ENCODE measurements around the gene DIS3L2.
"Not testable (repeated sequence)": the region's sequence is repeated elsewhere in the genome, so short reads cannot be mapped to it uniquely, and the experiment has no call there.

The DIS3L2 gene

DNA sequence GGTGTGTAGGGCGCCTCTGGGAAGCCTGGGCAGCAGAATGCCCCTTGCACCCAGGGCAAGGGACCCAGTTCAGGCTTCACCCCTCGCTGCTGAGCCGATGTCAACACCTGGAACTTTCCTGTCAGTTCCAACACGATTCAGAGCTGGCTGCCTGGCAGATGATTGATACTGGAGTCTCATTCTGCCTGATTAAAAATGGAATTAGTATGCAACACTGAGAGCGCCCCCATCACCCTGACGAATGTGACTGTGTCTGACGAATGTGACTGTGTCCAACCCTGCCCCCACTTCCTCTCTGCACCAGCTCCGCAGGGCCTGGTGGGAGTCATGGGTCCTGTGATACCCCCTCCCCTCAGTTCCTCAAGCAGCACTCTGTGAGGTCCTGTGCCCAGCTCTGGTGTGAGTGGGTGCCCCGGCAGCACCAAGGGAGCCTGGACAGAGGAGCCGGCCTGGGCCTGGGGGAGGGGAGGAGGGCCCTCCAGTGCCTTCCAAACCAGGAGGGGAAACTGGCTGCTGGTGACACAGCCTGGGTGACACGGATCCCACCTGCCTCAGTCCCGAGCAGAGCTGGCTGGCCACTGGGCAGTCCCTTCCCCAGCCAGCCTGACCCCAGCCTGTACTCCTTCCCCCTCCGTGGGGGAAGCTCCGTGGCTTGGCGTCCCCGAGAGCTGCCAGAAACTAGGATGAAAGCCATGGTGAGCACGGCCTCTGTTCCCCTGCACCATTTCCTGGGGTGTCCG is 375.6 kb downstream of the DIS3L2 start:
- no peak for DNase-seq

GRCh38 chr2:232338094-232338758 is 376.7 kb downstream of the DIS3L2 start:
- not testable (repeated sequence) for DNase-seq

DNA sequence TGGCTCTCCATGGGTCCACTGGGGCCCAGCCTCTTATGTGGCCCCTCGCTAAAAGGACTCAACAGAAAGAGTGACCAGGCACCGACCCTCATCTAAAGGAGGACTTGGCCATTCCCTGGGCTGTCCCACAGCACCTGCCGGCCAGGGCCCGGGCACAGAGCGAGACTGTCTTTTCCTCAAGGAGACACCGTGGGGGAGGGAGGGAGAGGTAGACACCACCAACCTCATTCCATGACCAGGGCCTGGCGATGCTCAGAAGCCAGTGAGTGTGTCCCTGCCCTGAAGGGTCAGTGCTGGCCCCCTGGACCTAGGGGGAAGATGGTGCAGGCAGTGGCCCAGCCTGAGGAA is 377.2 kb downstream of the DIS3L2 start:
- DNase-seq: no peak

DNA sequence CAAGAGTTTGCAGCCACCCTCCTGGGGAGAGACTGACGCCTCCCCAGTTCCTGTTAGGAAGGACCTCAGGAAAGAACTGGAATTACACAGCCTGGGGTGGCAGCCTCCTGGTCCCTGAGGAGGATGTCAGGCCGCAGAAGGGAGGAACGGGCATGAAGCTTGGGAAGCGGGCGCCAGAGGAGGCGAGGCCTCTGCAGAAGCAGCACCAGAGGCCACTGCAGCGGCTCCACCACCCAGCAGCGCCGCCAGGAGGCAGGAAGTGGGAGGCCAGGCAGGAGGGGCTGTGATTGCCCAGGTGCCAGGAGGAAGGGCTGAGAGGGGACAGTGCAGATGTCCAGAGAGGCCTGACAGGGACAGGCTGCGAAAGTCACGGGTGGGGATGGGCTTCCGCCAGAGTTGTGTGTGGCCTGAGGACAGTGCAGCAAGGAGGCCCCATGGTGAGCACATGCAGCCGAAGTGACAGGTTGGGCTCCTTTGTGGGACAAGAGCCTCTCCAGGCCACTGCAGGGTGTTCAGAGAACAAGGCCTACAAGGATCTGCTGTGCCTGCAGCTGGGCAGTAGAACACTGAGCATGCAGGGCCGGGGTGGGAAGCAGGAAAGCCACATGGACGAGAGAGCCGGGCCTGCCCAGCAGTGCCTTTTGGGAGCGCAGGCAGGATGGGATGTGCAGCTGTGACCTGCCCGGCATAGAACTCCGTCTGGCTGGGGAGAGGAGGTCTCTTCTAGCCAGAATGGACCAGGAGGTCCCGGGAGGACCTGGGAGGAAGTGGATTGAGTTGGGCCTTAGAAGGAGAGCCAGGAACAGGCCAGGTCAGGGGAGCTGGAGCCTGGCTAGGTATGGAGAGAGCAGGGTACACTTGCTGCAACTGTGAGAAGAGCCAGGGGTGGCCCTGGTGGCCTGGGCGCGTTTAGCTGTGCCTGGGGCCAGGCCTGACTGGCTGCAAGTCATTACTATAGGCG is 377.9 kb downstream of the DIS3L2 start:
- DNase-seq: no peak

DNA sequence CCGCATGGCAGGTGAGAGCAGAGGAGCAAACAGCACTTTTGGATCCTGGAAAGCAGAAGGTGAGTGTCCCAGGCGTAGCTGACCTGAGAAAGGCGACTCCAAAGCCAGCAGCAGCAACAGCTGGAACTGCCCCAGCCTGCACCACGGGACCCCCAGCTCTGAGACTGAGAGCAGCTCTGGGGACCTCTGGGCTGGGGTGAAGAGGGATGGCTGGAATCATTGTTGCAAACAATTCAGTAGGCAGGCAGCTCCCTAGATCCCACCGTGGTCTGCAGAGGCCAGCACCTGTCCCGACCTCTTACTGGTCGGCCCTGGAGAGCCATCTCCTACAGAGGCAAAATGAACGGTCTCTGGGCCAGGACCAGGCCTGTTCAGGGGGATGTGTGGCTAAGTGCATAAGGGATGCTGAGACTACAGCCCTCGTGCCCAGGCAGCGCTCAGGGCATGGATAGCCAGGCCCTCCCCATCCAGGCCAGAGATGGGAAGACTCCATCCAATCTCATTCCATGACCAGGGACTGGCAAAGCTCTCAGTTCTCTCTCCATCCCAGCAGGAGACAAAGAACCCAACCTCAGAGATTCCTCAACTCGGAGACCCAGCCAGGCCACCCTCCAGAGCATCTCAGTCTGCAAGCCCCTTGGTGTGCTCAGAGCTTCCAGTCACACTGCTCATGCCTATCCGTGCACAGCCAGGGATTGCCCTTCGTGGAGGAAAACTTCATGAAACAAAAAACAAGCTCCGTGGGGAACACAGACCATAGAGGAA is 378.8 kb downstream of the DIS3L2 start:
- DNase-seq: no peak

DNA sequence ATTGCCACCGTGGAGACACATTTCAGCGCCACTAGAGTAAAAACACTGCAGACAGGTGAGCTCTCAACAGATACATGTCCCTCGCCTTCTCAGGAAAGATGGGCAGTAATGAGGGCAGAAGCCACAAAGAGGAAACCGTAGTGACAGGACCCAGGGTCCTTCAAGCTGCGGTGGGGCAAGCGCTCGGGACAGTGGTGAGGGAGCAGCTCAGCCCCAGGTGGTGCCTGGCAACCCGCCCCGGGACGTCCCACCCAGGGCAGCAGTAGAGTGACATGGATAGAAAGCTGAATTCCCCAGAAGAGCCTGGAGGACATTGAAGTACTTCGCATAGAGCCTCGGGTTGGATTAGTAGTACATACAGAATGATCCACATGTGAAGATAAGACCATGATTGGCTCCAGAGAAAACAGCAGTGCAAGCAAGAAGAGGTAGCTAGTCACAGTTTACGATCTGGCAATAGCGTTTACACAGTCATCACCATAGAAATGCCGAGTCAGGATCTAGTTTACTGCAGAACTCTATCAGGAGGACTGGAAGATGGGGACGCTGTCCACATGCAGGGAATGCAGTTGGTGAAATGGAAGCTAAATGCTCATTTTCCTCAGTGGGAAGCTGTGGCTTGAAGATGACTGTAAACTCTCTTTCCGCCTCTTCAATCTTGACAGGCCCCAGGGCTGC is 379.7 kb downstream of the DIS3L2 start:
- no peak for DNase-seq

DNA sequence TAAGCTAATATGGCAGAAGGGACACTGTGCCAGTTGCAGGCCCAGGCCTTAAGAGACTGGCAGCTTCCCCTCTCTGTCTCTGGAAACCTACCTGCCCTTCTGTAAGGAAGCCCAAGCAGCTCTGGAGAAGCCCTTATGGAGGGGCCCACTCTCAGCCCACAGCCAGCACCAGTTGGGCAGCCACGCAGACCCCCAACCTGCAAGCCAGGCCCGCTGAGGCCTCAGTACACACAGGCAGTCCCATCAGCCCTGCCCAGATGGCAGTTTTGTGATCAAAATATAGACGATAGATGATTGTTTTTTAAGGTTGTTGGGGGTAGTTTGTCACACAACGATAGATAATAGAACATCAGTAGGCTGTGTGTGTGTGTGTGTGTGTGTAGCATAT is 380.2 kb downstream of the DIS3L2 start:
- no peak for DNase-seq

DNA sequence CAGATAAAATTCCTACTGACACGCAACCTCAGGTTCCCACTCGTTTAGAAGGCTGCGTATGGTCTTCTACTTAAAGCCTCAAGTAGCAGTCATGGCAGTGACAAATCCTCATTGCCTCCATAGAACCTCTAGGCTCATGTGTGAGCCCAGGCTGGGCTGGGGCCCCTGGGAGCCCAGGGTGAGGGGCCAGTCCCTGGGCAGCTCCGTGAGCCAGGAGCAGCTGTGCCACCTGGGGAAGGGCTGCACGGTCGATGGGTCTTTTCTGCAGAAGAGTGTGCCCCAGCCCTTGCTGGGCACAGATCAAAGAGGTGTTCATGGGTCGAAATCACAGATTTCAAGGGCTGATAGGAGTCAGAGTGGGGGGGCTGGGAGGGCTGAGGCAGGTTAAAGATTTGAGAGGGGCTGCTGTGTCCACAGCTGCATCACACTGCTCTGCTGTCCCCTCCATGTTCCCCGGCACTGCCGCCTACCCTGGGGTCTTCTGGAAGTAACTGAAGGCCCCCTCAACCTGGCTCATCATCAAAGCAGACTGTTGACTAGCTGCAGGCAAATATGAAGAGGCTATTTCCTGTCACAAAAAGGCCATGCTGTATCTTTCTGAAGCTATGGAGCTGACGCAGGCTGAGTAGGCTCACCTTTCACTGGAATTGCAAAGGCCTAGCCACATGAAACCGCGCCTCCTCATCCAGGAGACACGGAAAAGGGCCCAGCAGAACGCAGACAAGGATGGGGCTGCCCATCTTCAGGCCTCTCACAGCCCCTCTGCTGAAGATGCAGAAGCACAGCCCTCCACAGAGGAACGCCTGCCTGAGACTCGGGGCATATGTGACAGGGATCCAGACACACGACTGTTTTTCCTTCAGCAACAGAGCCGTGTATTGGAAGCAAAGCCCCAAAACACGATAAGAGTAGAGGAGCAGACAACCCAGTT is 381.4 kb downstream of the DIS3L2 start:
- DNase-seq: peak; percentile 88

- no peak for DNase-seq
These were observed 382.3 kb downstream of the DIS3L2 start for GRCh38 chr2:232343821-232344220.

DNA sequence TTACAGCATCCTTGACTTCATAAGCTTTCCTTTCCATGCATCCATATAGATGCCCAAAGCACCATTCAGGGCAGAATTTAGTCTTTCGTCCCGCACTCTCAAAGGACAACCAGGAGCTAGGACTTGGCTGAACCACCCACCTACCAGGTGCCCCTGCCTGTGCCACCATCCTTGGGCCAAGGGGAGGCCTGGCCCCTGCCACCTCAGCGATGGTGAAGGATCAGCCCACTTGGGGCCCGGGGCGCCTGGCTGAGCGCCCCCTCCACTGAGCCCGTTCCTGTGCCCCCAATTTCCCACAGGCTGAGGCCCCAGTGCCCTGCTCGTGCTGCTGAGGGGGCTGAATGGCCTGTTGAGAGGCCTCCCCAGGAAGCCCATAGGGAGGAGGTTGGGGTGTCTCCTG is 383.7 kb downstream of the DIS3L2 start:
- DNase-seq: no peak

- DNase-seq: no peak
These were observed 385.9 kb downstream of the DIS3L2 start for GRCh38 chr2:232347369-232347768.

DNA sequence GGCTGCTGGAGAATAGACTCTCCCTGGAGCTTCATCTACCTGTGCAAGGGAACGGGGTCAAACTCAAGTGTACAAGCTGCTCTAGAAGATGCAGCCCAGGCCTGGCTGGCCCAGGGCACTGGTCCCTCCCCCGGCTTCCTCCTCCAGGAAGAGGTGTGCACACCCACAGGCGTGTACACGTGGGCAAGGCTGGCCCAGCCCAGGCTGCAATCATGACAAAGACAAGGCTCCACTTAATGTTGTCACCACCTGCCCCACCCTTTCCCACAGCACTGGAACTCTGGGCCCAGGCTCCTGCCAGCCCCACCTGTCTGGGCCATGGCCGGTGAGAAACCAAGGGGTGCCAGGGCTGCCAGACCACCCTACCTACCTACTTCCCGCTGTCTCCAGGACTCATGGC is 387.4 kb downstream of the DIS3L2 start:
- peak; percentile 53 for DNase-seq

DNA sequence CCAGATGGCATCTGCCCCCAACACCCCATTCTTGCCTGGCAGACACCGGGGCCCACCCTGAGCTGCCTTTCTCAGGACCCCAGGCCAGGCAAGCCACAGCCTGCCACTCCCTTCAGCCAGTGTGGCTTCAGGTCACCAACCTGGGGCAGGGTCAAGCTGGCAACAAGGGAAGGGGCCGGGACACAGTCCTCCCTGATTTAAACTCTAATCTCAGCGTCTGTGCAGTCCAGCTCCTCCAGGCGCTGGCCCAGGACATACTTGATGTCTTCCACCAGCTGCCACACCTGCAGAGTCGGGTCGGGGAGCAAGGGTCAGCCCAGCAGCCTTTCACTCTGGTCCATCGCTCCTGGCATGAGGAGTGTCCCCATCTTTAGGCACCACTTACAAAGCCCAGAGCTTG is 388.0 kb downstream of the DIS3L2 start:
- DNase-seq: no peak

GRCh38 chr2:232349946-232350635 is 388.6 kb downstream of the DIS3L2 start:
- no peak for DNase-seq

DNA sequence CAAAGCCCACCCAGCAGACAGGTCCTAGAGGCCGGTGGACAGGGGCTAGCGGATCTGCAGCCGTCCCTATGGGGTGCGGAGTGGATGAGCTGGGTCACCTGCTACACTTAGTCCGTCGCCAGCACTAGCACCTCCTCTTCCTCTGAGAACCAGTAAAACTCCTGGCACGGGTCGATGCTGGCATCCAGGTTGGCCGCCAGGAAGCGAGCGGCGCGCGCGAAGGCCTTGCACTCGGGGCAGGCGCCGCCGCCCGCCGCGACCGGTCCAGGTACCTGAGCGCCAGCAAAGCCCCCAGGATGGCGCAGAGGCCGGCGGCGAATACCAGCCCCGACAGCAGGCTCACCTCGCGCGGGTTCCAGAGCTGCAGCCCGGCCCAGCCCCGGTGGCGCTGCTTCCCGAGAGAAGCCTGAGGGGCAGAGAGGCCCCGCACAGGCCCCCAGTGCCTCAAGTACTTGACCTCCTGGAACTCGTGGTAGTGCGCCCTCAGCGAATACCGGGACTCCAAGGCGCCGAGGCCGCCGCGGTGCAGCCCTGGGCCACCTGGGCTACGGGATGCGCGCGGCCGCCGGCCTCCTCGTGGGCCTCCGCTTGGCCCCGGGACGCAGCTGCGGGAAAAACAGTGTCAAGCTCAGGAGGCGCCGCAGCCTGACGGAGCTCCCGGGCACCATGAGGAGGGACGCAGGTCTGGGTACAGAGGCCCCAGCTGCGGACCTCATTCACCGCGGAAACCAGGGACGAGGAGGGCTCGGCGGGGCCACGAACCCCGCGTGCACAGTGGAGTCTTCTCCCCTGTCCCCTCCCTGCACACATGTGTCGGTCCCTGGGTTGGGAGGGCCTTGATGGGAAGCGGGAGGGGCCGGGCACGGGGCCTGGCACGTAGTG is 389.5 kb downstream of the DIS3L2 start:
- peak; percentile 71 for DNase-seq

DNA sequence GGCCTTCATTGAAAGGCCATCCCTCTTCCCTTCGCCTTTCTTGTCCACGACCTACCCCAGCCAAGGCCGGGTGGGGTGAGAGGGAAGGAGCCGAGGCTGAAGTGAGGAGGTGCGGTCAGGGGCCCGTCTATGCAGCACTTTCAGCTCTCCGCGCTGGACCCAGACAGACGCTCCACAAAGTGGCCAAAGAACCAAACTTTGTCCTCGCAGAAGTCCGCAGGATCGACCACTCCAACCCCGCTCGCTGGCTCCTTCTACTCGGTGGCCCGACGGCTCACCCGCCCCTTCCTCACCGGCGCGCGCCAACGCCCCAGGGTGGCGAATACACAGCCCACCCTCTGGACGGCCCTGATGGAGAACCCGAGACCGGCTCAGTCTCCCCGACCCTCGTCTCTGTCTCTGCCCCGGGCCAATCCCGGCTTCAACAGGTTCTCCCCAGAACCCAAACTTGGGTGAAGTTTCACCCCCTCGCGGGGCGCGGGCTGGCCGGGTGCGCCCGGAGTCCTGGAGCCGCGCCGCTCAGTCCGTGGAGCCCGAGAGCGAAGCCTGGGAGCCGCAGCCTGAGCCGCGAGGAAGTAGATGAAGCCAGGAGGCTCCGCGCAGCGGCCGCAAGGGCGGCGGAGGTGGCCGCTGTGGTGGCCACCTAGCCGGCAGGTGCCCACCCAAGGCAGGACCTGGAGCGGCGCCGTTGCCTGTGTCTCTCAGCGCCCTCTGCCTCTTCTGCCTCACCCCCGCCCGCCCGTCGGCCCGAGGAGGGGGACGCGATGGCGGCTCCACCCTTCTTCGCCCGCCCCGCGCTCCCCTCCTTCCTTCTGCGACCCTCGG is 390.4 kb downstream of the DIS3L2 start:
- no peak for DNase-seq

DNA sequence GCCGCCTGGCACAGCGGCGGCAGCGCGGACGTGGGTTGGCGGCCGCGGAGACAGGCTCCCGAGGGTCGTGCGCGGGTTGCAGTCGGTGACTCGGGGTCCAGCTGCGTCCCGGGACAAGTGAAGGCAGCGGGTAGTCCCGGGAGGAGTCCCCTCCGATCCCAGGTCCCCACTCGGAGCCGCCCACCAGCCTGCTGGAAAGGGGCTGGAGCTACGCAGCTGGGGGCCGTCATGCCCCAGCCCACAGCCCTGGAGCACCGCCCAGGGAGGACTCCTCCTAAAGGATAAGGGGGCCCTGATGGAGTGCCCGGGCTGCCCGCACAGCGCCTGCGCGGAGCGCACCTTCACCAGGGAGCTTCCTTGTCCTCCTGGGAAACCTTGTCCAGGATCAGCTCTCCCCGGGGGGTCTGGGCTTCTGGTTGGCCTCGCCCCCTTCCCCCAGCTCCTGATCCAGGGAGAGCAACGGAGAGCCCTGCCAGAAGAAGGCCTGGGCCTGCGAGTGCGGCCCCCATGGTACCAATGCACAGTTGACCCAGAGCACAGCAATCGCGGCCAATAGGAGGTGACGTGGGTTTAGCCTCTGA is 391.1 kb downstream of the DIS3L2 start:
- no peak for DNase-seq

- DNase-seq: no peak
These were observed 391.6 kb downstream of the DIS3L2 start for GRCh38 chr2:232353096-232353495.
